KOPT-K1 (cell line): ENCODE data around the gene TOX2.

Experiments used
- H3K27ac ChIP-seq: fragments of 200-600 bp; sonication (generic); 2 replicates; pipeline ENCODE4 v1.5.1; 2016; ENCODE audit warnings: antibody characterized with exemption, mild to moderate bottlenecking, low read depth, low read length; ENCODE audit not compliant: poor library complexity, severe bottlenecking
- H3K36me3 ChIP-seq: fragments of 200-600 bp; sonication (generic); 2 replicates; pipeline ENCODE4 v1.5.1; 2017; ENCODE audit warnings: antibody characterized with exemption, mild to moderate bottlenecking, low read length, moderate library complexity; ENCODE audit not compliant: insufficient read depth
- H3K9me3 ChIP-seq: fragments of 200-600 bp; sonication (generic); 2 replicates; pipeline ENCODE4 v1.5.1; 2017; ENCODE audit warnings: antibody characterized with exemption, low read length, mild to moderate bottlenecking; ENCODE audit not compliant: insufficient read depth, poor library complexity, severe bottlenecking

TOX2 gene

DNA sequence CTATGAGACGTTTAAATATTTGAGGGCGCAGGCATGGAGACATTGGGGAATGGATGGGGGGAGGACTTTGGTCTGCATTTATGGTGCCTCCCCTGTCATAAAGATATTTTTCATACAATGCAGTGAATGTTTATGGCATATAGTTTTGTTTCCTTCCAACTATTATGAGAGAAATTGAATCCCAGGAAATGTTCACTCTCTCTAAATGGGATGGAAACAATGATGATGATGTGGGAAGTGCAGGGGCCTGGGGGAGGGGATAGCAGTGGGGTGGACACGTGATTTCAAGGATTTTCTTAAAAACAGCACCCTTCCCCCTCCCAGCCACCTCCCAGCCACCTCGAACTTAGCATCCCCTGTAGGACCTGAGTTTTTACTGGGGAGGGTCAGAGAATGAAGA is 69.9 kb downstream of the TOX2 start:
- Histone ChIP-seq H3K27ac (no peak overlapping the region), H3K36me3 (no peaks in the 10 kb centered on the region), H3K9me3 (no peaks in the 10 kb centered on the region)

DNA sequence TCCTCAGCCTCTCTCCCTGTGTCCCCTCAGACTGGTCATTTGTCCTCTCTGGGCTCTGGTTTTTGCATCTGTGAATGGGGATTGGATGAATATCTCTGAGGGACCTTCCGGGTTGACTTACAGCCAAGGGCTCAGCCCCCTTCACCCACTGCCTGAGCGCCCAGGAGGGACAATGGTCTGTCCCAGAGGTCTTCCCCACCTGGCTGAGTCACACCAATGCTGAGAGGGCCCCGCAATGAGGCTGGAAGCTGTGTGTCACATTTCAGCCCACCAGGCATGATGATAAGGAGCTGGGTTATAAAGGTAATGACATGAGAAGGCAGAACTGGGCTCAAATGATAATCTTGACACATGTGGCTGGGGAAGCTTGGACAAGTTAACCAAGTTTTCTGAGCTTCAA is 70.5 kb downstream of the TOX2 start:
- Histone ChIP-seq H3K27ac (no peak overlapping the region), H3K9me3 (peaks cover 5% of the 10 kb centered on the region), H3K36me3 (no peaks in the 10 kb centered on the region)

DNA sequence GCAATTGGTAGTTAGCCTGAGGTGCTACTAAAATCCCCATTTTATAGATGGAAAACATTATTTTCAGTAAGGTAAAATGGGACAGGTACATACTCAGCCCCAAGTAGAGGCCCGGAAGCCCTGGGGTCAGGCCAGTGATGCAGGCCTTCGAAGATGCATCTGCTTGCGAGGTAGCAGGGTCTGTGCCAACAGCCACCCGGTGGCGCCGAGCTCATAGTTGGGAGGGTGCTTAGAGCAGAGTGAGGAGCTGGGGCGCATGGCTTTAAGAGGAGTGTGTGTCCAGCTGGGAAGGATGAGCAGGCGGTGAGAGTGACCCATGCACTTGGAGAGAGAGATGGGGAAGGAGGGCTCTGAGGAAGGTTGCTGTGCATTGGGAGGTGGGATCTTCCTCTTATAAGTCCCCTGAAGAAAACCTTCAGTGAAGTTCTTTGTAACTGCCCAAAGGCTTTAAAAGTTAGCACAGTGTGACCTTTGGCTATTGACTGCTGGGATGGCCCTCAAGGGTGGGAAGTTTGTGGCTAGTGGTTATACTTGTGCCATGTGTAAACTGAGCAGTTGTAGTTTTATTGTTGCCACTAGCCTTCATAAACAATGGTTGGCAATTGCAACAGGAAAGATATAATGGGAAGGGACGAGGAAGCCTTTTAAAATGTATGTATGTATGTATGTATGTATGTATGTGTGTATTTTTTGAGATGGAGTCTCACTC is 71.1 kb downstream of the TOX2 start:
- Histone ChIP-seq H3K36me3 (no peaks in the 10 kb centered on the region), H3K9me3 (peaks cover 5% of the 10 kb centered on the region), H3K27ac (no peak overlapping the region)

DNA sequence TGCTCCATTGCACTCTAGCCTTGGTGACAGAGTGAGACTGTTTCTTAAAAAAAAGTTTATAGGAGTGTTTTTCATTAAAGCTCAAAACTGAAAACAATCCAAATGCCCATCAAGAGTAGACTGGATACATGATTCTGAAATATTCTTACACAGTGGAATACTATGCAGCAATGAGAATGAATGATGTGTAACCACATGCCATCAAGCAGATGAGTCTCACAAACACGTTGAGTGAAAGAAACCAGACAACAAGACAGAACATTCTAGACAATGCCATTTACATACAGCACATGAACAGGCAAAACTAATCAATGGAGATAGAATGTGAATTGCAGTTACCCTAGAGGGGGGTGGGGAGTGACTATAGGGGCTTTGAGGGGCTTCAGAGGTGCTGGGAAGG is 72.4 kb downstream of the TOX2 start:
- H3K9me3 ChIP-seq = peaks cover 5% of the 10 kb centered on the region
- no peaks in the 10 kb centered on the region for H3K36me3 ChIP-seq
- no peak overlapping the region for H3K27ac ChIP-seq

DNA sequence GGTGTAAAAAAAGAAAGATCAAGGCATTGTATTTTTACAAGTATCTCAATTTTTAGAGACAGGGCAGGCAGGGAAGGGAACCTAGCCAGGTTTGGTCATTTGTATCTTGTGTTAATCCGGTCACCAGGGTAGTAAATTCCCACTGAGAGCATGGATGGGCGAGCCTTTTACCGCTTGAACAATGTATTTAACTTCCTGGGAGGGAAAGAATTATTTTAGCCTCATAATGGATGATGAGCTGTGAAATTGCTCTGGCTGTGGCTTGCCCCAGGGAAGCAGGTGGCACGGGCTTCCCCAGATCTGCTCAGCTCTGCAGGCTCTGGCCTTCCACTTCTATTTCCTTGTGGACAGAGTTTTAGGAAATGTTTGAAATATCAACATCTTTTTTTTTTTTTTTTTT is 72.9 kb downstream of the TOX2 start:
- H3K36me3 ChIP-seq = no peaks in the 10 kb centered on the region
- H3K27ac ChIP-seq = no peak overlapping the region
- peaks cover 5% of the 10 kb centered on the region for H3K9me3 ChIP-seq

DNA sequence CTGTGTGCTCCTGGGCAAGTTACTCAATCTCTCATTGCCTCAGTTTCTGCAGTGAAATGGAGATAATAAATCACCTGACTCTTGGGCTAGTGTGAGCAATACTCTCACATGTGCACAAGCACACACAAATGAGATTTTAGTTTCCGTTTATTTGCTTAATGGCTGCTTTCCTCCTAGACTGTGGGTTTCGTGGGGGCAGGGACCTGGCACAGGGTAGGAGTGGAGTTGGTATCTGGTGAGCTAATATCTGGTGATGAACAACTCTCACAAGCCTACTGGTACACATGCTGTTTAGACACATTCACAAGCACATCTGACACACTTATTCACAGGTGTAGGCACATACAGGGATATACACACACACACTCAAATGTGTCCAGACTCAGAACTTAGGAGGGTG is 73.8 kb downstream of the TOX2 start:
- Histone ChIP-seq H3K27ac (no peak overlapping the region), H3K9me3 (peaks cover 5% of the 10 kb centered on the region), H3K36me3 (no peaks in the 10 kb centered on the region)

DNA sequence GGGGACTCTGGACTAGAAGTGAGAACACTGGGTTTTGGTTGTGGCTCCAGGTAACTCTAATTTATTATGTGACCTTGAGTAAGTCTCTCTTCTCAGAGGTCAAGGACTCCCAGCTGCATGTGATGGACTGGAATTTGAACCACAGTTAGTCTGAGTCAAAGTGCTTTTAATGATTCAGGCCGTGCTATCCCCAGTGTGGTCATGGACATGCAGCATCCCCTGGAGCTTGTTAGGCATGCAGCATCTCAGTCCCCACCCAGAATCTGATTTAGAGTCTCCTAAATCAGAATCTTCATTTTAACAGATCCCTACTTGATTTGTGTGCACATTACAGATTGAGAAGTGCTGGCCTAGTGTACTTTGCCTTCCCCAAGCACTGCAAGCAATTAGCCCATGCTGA is 74.2 kb downstream of the TOX2 start:
- Histone ChIP-seq H3K27ac (no peak overlapping the region), H3K9me3 (peaks cover 5% of the 10 kb centered on the region), H3K36me3 (no peaks in the 10 kb centered on the region)

DNA sequence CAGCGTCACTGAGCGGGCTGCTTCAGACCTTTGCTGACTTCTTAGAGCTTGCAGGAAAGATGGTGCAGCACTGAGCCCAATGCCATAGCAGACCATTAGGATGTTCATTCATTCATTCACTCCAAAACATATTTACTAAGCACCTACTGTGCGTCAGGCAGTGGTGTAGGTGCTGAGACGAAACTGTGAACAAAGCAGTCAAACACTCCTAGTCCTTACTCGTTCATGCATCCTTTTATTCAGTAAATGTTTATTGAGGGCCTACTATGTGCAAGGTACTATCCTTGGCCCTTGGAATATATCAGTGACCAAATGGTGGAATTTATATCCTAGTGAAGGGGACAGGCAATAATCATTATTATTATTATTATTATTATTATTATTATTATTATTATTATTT is 76.6 kb downstream of the TOX2 start:
- H3K9me3 ChIP-seq = peaks cover 5% of the 10 kb centered on the region
- no peak overlapping the region for H3K27ac ChIP-seq
- H3K36me3 ChIP-seq = no peaks in the 10 kb centered on the region

DNA sequence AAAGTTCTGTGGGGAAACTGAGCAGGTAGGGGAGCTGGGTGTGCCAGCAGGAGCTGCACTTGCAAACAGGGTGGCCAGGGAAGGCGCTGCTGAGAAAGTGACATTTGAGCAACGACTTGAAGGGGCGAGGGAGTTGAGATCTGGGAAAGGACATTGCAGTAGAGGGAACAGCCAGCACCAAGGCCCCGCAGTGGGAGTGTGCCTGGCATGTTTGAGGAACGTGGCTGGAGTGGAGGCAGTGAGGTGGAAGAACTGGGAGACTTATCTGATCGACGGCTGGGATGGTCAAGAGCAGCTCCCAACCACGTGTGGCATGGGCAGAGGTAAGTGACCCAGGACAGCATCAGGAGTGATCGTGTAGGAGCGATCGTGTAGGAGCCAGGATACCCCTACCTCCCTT is 77.3 kb downstream of the TOX2 start:
- peaks cover 5% of the 10 kb centered on the region for H3K9me3 ChIP-seq
- no peaks in the 10 kb centered on the region for H3K36me3 ChIP-seq
- no peak overlapping the region for H3K27ac ChIP-seq

DNA sequence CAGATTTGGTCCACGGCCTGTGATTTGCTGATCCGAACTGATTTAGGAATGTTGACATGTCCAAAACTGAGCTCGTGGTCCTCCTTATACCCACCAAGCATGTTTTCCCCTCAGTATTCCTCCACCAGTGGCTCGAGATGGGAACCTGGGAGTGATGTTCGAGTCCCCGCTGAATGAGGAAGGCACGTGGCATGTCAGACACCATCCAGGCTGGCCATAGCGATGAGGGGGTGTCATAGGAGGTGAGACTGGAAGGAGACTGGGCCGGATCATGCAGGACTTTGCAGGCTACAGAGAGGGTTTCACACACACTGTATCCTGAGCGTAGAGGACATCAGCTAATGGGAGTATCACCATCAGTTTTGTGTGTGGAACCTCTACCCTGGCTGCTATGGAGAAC is 78.2 kb downstream of the TOX2 start:
- no peak overlapping the region for H3K27ac ChIP-seq
- H3K9me3 ChIP-seq = peaks cover 5% of the 10 kb centered on the region

DNA sequence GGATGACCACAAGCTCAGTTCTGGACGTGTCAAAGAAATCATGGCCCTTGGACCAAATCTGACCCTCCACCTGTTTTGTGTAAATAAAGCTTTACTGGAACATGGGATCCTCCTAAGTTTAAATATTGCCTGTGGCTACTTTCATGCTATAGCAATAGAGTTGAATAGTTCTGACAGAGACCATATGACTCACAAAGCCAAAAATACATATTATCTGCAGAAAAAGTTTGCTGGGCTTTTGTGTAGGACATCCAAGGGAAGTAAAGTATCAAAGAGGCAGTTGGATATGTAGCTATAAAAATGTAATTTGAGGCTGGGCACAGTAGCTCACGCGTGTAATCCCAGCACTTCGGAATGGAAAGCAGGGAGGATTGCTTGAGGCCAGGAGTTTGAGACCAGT is 78.9 kb downstream of the TOX2 start:
- Histone ChIP-seq H3K9me3 (peaks cover 5% of the 10 kb centered on the region), H3K27ac (no peak overlapping the region), H3K36me3 (no peaks in the 10 kb centered on the region)

More for the DNA sequence above, 78.2 kb downstream of the TOX2 start:
- no peaks in the 10 kb centered on the region for H3K36me3 ChIP-seq

DNA sequence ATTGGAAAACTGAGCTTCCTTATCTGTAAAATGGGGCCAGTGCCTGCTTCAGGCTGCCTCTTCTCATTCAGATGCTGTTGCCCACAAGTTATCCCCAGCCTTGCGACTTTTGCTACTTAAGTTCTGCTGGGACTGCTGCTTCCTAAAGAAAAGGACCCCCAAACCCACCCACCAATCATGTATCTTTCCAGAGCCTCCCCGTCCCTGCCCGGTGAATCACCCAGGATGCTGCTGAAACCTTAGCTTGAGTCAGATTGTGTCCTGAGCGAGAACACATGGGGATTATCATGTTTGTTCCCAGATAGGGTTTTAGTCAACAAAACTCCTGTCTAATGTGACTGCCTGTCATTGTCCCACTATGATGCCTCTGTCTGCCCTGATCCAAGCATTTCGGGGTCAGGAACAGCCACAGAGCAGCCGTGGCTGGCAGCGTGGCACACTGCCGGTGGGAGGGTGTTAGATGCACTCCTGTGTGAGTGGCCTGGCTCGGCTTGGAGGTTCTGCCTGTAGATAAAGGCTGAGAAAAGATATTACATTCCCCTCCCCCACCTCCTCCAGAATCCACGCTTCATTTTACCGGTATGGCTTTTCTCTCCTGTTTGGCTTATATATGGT is 79.9 kb downstream of the TOX2 start:
- no peaks in the 10 kb centered on the region for H3K36me3 ChIP-seq
- no peak overlapping the region for H3K27ac ChIP-seq
- H3K9me3 ChIP-seq = peaks cover 5% of the 10 kb centered on the region

DNA sequence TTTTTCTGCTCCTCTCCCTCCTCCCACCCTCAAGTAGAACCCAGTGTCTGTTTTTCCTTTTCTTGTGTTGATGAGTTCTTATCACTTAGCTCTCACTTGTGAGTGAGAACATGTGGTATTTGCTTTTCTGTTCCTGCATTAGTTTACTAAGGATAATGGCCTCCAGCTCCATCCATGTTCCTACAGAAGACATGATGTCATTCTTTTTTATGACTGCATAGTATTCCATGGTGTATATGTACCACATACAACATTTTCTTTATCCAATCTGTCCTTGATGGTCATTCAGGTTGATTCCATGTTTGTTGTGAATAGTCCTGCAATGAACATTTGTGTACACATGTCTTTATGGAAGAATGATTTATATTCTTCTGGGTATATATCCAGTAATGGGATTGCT is 81.0 kb downstream of the TOX2 start:
- no peaks in the 10 kb centered on the region for H3K9me3 ChIP-seq
- no peak overlapping the region for H3K27ac ChIP-seq
- no peaks in the 10 kb centered on the region for H3K36me3 ChIP-seq

DNA sequence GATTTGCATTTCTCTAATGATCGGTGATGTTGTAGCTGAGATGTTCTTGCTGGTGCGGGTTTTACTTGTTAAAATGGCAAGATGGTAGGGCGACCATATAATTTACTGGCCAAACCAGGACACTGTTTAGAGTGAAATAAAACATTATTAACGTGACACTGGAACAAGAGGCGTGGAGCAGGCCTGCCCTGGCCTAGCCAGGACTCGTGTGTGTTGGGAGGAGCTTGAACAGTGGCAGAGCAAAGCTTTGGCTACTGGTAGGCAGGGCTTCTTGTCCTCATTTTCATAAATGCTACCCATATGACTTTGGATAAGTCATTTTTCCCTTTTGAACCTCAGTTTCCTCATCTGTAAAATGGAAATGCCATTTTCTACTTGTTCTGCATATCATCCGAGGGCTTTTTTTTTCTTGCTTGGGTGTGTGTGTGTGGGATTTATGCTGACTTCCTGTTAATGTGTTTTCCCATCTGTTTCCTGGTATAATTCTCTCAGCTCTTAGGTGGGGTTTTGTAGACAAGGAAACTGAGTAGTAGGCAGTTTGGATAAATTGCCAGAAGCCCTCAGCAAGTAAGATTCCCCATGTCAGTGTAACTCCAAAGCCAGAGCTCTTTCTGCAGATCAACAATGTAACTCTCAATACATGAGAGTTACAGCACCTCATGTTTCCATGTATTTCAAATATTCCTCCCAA is 81.7 kb downstream of the TOX2 start:
- Histone ChIP-seq H3K9me3 (no peaks in the 10 kb centered on the region), H3K36me3 (no peaks in the 10 kb centered on the region), H3K27ac (no peak overlapping the region)

DNA sequence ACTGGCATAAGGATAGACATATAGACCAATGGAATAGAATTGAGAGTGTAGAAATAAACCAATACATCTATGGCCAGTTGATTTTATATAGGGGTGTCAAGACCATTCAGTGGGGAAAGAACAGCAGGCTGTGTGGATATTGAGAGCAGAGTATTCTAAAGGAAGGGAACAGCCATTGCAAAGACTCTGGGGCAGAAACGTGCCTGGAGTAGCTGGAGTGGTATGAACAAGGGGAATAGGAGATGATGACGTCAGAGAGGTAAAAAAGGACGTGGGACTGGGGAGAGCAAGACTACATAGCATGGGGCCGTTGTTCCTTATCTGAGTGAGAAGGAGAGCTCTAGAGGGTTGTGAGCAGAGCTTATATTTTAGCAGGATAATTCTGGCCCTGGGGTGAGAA is 85.2 kb downstream of the TOX2 start:
- no peaks in the 10 kb centered on the region for H3K36me3 ChIP-seq
- H3K27ac ChIP-seq = no peak overlapping the region
- no peaks in the 10 kb centered on the region for H3K9me3 ChIP-seq
